ENCODE results near the gene PDE8A. TPM values are rescaled to one million over a fixed set of nuclear protein-coding genes. Genes with fewer than 3 reads are reported as not detected.

PDE8A gene
- total and polyA plus RNA-seq, 11 donors = 9.4 to 21.5 (median 15.9) TPM

- ATAC-seq (no peak), DNase-seq (no peak)
- peaks cover 8 to 38% (median 25%) of the 10 kb centered on the region in 12 donors for H3K4me1 ChIP-seq
- H3K36me3 ChIP-seq = no peaks in the 10 kb centered on the region
- no peak overlapping the region for H3K4me3 ChIP-seq
- no peak overlapping the region for H3K27ac ChIP-seq
- intact Hi-C loops (cut with DNase I) = no loop called here
- 88 to 92% (median 91%) methylated on average over 4 of the region's 4 CpGs for whole genome bisulfite sequencing, 4 donors
- TF ChIP-seq, protein P1, sequence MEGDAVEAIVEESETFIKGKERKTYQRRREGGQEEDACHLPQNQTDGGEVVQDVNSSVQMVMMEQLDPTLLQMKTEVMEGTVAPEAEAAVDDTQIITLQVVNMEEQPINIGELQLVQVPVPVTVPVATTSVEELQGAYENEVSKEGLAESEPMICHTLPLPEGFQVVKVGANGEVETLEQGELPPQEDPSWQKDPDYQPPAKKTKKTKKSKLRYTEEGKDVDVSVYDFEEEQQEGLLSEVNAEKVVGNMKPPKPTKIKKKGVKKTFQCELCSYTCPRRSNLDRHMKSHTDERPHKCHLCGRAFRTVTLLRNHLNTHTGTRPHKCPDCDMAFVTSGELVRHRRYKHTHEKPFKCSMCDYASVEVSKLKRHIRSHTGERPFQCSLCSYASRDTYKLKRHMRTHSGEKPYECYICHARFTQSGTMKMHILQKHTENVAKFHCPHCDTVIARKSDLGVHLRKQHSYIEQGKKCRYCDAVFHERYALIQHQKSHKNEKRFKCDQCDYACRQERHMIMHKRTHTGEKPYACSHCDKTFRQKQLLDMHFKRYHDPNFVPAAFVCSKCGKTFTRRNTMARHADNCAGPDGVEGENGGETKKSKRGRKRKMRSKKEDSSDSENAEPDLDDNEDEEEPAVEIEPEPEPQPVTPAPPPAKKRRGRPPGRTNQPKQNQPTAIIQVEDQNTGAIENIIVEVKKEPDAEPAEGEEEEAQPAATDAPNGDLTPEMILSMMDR (IDR thresholded peaks at IDR 0.05) = no peak
- TF ChIP-seq POLR2A (IDR thresholded peaks at IDR 0.05) = no peak
- H3K27me3 ChIP-seq = no peaks in the 10 kb centered on the region
- H3K9me3 ChIP-seq = no peaks in the 10 kb centered on the region
Observed at GRCh38 chr15:85013785-85014184, 32.1 kb downstream of the PDE8A start.

DNA sequence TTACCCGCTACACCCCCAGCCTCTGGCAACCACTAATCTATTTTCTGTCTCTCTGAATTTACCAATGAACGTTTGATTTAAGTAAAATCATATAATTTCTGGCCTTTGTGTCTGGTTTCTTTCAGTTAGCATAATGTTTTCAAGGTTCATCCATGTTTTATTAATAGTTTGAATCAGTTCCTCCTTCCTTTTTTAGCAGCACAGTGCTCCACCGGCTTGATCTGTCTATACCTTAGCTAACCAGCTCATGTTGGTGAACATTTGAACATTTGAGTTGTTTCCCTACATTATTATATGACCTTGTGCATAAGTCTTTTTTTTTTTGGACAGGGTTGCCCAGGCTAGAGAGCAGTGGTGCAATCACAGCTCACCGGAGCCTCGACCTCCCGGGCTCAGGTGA, 33.3 kb downstream of the PDE8A start:
- Histone ChIP-seq H3K4me1 (peaks cover 2 to 27% (median 14%) of the 10 kb centered on the region in 12 donors), H3K27ac (no peak overlapping the region), H3K36me3 (no peaks in the 10 kb centered on the region), H3K4me3 (no peak overlapping the region), H3K27me3 (no peaks in the 10 kb centered on the region), H3K9me3 (no peaks in the 10 kb centered on the region)
- TF ChIP-seq, protein P1 (IDR thresholded peaks at IDR 0.05) = no peak
- no peak for TF ChIP-seq POLR2A (IDR thresholded peaks at IDR 0.05)
- DNase-seq (no peak), ATAC-seq (no peak)
- WGBS, 4 donors = 74 to 82% (median 80%) methylated on average over 6 of the region's 6 CpGs
- intact Hi-C loops (cut with DNase I) = no loop called here

- Histone ChIP-seq H3K27me3 (no peaks in the 10 kb centered on the region), H3K9me3 (no peaks in the 10 kb centered on the region), H3K36me3 (no peaks in the 10 kb centered on the region), H3K4me3 (no peak overlapping the region), H3K27ac (no peak overlapping the region), H3K4me1 (peaks cover 0 to 16% (median 2%) of the 10 kb centered on the region in 12 donors)
- intact Hi-C loops (cut with DNase I) = no loop called here
- DNase-seq (no peak), ATAC-seq (no peak)
- TF ChIP-seq, protein P1 (IDR thresholded peaks at IDR 0.05) = no peak
- TF ChIP-seq POLR2A (IDR thresholded peaks at IDR 0.05) = no peak
Observed at GRCh38 chr15:85016275-85016674, 34.6 kb downstream of the PDE8A start.

- Histone ChIP-seq H3K27me3 (no peaks in the 10 kb centered on the region), H3K4me1 (peaks cover 0 to 32% (median 10%) of the 10 kb centered on the region in 12 donors), H3K27ac (no peak overlapping the region), H3K9me3 (no peaks in the 10 kb centered on the region), H3K36me3 (no peaks in the 10 kb centered on the region), H3K4me3 (no peak overlapping the region)
- 64 to 82% (median 74%) methylated on average over 15 of the region's 15 CpGs for WGBS, 4 donors
- TF ChIP-seq POLR2A (IDR thresholded peaks at IDR 0.05) = no peak
- TF ChIP-seq, protein P1 (IDR thresholded peaks at IDR 0.05) = no peak
- peak in 2 of 5 donors; percentile 33 to 39 for DNase-seq
- intact Hi-C loops (cut with DNase I) = loop anchor here in 1 of 10 donors (5.0 kb wide), 1 partner anchor 38 kb away; the partner anchor contains the start of gene PDE8A
- no peak for ATAC-seq
Observed at GRCh38 chr15:85019815-85020590, 38.3 kb downstream of the PDE8A start.
